Measurements from ENCODE around the gene TBCK.

- TF ChIP-seq, protein P1, sequence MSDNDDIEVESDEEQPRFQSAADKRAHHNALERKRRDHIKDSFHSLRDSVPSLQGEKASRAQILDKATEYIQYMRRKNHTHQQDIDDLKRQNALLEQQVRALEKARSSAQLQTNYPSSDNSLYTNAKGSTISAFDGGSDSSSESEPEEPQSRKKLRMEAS (IDR thresholded peaks at IDR 0.05; ENCODE audit: insufficient read depth, insufficient read length) = no peak
- TF ChIP-seq CTCF (IDR thresholded peaks at IDR 0.05; ENCODE audit: extremely low read depth in 1 of 2, insufficient read depth in 1 of 2, low read depth in 1 of 2, low read length in 2 of 2) (no peak), EZH2 (IDR thresholded peaks at IDR 0.05; ENCODE audit: borderline replicate concordance, low read depth, low read length, severe bottlenecking) (no peak), POLR2A (IDR thresholded peaks at IDR 0.05; ENCODE audit: low read depth, low read length) (no peak), POLR2AphosphoS5 (IDR thresholded peaks at IDR 0.05; ENCODE audit: insufficient read depth, low read depth, low read length) (no peak)
Measured at GRCh38 chr4:106340774-106341173, 24.8 kb upstream of the TBCK start.
